ENCODE measurements around the gene CYREN.
A peak's percentile ranks its signal among the peaks of the same experiment; 100 is the strongest.
"Not testable (repeated sequence)": the region's sequence is repeated elsewhere in the genome, so short reads cannot be mapped to it uniquely, and the experiment has no call there.

The CYREN gene

DNA sequence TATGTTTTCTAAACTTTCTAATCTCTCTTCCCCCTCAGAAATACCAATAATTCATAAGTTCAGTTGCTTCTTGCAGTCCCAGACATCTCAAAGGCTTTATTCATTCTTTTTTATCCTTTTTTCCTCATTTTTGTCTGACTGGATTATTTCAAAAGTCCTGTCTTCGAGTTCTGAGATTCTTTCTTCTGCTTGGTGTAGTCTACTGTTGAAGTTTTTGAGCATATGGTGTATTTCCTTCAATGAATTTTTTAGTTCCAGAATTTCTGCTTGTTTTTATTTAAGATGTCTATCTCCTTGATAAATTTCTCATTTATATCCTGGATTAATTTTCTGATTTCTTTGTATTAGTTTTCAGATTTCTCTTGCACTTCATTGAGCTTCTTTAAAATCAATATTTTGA, 14.2 kb downstream of the CYREN start:
- no peak for DNase-seq

DNA sequence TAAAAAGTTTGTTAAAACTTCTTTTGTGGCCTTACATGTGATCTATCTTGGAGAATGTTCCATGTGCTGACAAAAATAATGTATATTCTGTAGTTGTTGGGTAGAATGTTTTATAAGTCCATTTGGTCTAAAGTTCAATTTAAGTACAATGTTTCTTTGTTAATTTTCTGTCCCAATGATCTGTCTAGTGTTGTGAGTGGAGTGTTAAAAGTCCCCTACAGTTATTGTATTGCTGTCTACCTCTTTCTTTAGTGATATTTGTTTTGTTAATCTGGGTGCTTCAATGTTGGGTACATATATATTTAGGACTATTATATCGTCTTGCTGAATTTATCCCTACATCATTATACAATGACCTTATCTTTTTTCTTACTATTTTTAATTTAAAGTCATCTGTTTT, 15.8 kb downstream of the CYREN start:
- no peak for DNase-seq

DNA sequence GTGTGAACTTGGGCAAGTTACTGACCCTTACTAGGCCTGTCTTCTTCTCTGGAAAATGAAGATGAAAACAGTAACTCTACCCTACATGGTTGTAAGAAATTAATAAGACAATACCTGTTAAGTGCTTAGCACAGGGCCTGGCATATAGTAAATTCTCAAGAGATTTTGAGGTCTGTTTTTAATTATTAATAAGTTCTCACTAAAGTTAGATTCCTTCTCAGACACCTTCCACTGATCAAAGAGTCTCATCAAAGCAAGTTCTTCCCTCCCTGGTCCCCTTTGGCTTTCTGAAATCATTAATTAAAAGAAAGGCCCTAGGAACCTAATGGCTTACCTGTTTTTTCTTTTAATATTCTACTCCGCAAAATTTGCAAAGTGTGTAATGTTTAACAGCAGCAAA, 18.1 kb downstream of the CYREN start:
- no peak for DNase-seq

DNA sequence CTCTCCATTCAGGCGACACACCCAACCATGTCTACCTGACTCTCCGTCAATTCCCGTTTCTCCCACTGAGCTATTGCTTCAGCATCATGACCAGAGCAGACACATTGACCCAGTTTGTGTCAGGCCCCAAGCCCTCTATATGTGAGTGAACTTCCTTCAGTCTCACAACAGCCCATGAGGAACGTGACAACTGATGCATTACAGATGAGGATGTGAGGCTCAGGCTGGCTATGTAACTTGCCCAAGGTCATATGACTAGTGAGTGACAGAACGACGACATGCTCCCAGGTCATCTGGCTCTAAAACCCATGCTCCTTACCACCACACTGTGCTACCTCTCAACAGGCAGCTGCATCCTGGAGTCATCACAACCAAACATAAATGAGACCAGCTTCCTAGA, 19.0 kb downstream of the CYREN start:
- no peak for DNase-seq

DNA sequence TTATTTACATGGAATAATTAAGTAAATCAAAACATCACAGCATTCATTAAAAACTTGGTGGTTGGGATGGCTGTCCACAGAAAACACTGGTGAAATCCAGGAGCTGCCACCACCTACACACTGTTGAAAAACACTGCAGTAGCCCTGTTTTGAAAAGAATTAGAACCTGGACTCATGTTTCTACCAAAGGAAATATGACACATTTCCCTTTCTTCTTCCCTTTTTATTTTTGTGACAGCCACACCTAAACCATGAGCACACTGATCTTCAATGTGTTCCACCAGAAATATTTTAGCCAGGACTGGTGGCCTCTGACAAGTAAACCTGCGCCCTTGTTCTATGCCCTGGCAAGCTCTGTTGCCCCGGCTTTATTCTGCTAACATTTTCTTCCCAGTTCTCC, 19.4 kb downstream of the CYREN start:
- DNase-seq: no peak

DNA sequence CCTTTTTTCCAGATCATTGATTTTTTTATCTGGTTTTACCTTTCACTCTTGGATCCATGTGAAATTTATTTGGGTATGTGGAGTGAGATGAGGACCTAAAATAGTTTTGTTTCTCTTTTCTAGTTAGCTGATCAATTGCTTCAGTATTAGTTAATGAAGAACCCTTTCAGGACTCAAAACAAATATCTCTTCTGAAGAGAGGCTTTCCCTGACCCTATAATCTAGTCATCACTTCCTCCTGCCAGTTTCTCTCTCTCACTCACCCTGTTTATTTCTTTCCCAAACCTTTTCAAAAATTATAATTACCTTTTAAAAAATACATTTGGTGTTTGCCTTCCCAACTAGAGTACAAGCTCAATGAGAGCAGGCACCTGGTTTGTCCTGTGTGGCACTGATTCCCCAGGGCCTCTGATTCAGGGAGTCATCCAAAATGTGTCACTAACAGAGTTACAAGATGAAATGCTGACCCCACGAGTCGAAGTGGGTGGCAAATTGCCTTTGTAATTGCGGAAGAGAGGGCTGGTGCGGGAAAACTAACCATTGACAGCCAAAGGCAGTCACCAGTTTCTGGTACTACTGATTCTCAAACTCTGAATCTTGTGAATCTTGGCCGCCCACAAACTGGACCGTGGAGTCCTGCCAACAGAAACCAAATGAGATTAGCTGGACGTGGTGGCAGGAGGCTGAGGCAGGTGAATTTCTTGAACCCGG, 20.3 kb downstream of the CYREN start:
- DNase-seq: no peak

DNA sequence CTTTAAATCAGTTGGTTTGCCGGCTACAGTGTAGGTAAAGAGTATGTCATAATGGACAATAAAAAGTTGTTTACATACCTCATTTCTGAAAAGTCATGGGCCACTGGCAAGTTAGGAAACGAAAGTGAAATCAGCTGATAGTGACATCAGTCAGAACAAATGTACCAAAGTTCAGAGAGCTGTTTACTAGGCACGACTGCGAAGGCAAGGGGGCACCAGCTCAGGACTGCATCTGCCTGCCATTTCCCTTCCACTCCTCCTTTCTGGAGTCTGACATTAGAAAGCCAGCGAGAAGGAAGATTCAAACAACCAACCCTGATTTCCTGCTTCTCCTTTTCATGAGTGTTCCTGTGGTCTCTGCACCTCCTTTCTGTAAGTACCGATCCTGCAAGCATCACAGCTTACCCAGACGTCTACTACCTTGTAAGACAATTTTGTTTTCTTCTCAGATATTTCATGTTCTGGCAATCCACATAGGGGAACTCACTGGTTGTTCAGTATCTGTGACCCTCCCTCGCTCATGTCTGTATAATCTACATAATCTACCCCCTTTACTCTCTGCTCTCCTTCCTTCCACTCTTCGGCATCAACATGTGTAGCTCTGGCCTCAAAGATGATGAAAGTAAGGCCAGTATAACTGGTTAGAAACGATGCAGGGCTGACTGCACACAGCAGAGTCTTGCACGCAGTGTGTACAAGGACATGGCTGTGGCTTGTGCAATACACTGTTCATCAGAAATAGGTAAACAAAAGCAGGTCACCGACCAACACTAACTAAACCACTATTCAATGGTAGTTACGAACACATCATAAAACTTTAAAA, 22.4 kb downstream of the CYREN start, which contains the start of gene TMEM140:
Gene TMEM140, plus strand, starts transcription at position 174 of the 823 bp plus-strand sequence. CDS start 16,370 bp downstream, outside the sequence.
- peak; percentile 46 for DNase-seq

DNA sequence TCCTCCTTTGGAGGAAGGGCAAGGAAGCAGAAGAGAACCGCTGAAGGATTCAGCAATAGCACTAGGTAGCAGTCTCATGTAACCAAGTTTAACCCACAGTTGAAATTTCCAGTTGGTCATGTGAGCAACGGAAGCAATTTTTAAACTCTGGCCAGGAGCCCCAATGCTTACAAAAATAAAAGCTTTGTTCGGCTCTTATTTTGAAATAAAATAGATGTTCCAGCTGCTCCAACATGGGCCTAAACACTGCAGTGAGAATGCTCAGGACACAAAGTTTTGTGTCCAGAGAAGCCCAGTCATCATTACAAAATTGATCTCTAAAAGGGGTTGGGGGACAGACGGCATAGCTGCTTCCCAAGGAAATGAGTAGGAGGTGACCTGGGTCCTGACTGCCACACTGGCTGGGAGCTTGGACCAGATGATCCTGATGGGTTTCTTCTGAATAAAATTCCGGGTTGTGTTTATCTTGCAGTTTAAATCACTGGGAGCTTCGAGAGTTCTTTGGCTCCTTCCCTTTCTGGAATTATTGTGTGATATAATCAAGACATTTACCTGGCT, 23.1 kb downstream of the CYREN start:
- no peak for DNase-seq

DNA sequence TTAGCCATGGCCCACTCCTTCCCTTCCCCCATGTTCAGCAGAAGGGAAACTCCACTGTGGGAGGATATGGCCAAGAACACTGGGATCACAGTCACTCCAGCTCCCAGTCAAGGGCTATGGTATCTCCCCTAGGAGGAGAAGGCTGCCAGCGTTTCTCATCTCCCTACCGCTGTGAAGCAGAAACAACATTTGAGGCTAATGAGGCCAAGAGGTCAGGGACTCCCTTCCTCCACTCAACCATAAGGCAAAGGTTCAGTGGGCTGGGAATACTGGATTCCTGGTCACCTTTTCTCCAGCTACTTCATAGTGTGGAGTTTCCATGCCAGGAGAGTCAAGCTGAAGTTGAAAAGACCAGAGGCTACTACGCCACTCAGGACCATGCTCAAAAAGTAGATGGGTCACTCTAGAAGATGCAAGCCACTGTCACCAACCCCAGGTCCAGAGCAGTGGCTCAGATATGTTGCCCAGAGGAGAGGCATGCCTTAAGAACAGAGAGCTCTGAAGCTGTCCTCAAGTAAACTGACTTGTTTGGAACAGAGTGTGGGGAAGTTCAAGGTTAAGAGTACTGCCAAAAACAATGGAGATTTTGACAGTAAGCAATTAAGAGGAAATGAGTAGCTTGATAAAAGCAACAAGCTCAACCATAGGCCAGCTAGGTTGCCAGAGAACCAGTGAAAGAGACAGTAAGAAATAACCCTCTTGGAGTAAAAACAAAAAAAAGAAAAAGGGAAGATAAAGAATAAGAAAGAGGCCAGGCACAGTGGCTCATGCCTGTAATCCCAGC, 26.4 kb downstream of the CYREN start:
- no peak for DNase-seq

DNA sequence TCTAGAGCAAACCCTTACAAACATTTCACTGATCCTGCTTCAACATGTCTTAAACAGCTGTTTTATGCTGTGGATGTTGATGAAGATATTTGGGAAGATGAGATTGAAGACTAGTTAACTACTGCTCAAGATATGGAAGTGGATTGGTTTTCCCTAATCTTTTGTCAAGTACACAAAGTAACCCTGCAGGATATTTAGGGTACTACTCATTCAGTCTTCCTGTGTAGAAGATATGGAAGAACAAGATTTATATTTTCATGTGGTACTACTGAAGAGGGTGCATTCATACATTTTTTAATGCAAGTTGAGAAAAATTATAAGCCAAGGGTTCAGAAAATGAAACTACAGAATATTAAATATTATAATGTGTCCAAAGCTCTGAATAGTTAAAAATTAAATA, 40.9 kb downstream of the CYREN start:
- no peak for DNase-seq

DNA sequence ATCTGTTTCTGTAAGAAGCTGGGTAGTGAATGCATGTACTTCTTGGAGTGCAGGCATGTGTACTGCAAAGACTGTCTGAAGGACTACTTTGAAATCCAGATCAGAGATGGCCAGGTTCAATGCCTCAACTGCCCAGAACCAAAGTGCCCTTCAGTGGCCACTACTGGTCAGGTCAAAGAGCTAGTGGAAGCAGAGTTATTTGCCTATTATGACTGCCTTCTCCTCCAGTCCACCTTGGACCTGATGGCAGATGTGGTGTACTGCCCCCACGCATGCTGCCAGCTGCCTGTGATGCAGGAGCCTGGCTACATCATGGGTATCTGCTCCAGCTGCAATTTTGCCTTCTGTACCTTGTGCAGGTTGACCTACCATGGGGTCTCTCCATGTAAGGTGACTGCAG, 41.6 kb downstream of the CYREN start:
- DNase-seq: no peak

DNA sequence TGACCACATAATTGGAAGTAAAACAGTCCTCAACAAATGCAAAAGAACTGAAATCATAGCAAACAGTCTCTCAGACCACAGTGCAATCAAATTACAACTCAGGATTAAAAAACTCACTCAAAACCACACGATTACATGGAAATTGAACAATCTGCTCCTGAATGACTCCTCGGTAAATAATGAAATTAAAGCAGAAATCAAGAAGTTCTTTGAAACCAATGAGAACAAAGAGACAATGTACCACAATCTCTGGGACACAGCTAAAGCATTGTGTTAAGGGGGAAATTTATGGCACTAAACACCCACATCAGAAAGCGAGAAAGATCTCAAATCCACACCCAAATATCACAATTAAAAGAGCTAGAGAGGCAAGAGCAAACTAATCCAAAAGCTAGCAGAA, 45.9 kb downstream of the CYREN start:
- DNase-seq: not testable (repeated sequence)

DNA sequence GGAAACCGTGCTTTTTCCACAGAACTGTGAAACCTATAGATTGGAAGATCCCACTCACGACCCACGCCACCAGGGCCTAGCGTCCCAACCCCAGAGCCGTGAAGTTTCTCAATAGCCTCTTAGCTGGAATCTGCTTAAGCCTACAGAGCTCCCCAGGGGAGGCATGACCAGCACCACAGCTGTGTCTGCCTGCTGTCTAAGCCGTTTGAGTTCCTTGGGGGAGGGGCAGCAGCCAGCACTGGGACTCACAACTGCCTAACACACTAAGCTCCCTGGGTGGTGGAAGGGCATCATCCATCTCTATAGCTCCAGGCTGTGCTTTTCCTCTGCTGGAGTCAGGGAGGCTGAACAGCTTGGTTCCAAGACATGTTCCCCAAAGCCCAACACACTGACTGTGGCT, 48.6 kb downstream of the CYREN start:
- DNase-seq: no peak

DNA sequence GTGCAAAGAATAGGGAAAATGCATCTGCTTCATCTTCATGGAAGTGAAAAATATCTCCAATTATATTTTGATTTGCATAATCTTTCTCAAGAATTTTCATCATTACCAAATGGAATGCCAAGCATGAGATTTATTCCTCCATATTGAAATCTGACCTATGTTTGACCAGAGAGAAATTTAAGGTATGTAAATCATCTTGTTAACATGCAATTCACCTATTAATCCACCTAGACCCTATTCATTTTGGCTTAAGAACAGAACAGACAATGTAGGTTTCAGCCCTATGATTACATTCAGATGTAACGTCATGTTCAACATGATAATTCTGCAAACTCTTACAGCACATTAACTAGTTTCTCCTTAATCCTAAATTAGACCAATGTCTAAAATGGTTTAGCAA, 53.4 kb downstream of the CYREN start:
- DNase-seq: no peak

Data from stimulated activated CD4-positive, alpha-beta T cell treated with anti-CD3 and anti-CD28 coated beads, Interleukin-4, amount 100 ng/mL, for 1 hour (primary cell).